CD4-positive, alpha-beta T cell (primary cell): ENCODE data around the gene BRD8. TPM values are rescaled to one million over a fixed set of nuclear protein-coding genes. Genes with fewer than 3 reads are reported as not detected.

Source experiments
- ATAC-seq: fragments of 200-7000 bp; cut with Tn5 transposase; one replicate; pipeline ENCODE4 v1.10.0; 2022; ENCODE audit warnings: mild to moderate bottlenecking; ENCODE audit not compliant: poor library complexity
- CTCF ChIA-PET: fragments of 350-600 bp; sonication (Branson Sonifier 250); formaldehyde crosslinking; loops from one replicate; lab custom pipeline; 2021; ENCODE audit warnings: antibody characterized with exemption, inconsistent platforms; lab: Charles Lee
- POLR2A ChIA-PET: fragments of 350-600 bp; sonication (Branson Sonifier 250); formaldehyde crosslinking; loops from one replicate; lab custom pipeline; 2021; ENCODE audit warnings: antibody characterized with exemption, inconsistent platforms; lab: Charles Lee
- DNase-seq, 14 experiments: peaks; one replicate each; pipeline ENCODE4 v3.0.0-alpha.2; 2013 to 2020; ENCODE audit warnings: mixed read lengths in 2 of 14
- H3K27ac ChIP-seq, 2 donors: one replicate each; pipeline versions ENCODE4 v1.5.1 to v1.7.0; 2013; ENCODE audit warnings: low read length in 2 of 2, low read depth in 1 of 2, mild to moderate bottlenecking in 1 of 2
- H3K27me3 ChIP-seq, 2 experiments: 1 replicate in 1 of 2; 2 replicates in 1 of 2; pipeline versions ENCODE4 v1.6.1 to v1.7.0; 2013; ENCODE audit warnings: low read length in 2 of 2, control low read depth in 1 of 2, mild to moderate bottlenecking in 1 of 2, moderate library complexity in 1 of 2; ENCODE audit not compliant: insufficient read depth in 2 of 2, control insufficient read depth in 1 of 2
- H3K36me3 ChIP-seq: one replicate; pipeline ENCODE4 v1.6.1; 2013; ENCODE audit warnings: low read length, control low read depth; ENCODE audit not compliant: insufficient read depth
- H3K4me1 ChIP-seq: one replicate; pipeline ENCODE4 v1.6.1; 2013; ENCODE audit warnings: low read length, control low read depth; ENCODE audit not compliant: insufficient read depth
- H3K4me3 ChIP-seq: one replicate; pipeline ENCODE4 v1.5.1; 2013; ENCODE audit warnings: mild to moderate bottlenecking, low read length, moderate library complexity
- H3K9me3 ChIP-seq, 2 experiments: 1 replicate in 1 of 2; 2 replicates in 1 of 2; pipeline versions ENCODE4 v1.6.1 to v1.7.0; 2013; ENCODE audit warnings: low read length in 2 of 2, mild to moderate bottlenecking in 2 of 2, control low read depth in 1 of 2, moderate library complexity in 1 of 2; ENCODE audit not compliant: control insufficient read depth in 1 of 2, insufficient read depth in 1 of 2
- H3K27ac Mint-ChIP-seq: one replicate; pipeline ENCODE4 v1.8.0; 2020; ENCODE audit warnings: mixed read lengths
- H3K27me3 Mint-ChIP-seq: one replicate; pipeline ENCODE4 v1.8.0; 2021; ENCODE audit warnings: mixed read lengths
- H3K36me3 Mint-ChIP-seq: one replicate; pipeline ENCODE4 v1.8.0; 2021; ENCODE audit warnings: low read depth, mixed read lengths
- H3K4me1 Mint-ChIP-seq: one replicate; pipeline ENCODE4 v1.8.0; 2021; ENCODE audit warnings: low read depth, mixed read lengths
- H3K4me3 Mint-ChIP-seq: one replicate; pipeline ENCODE4 v1.8.0; 2020; ENCODE audit warnings: mild to moderate bottlenecking, mixed read lengths
- H3K9me3 Mint-ChIP-seq: one replicate; pipeline ENCODE4 v1.8.0; 2020; ENCODE audit warnings: mixed read lengths
- intact Hi-C, 2 experiments: fragments of 100-400 bp; cut with DNase I in 1 of 2; cut with micrococcal nuclease in 1 of 2; formaldehyde crosslinking; loops; one replicate each; pipeline versions ENCODE4 v1.15.1 to v1.9.0; 2023 to 2025; cut with DNase I, micrococcal nuclease
- total RNA-seq, 174 experiments: library from RNA in 2 of 174; stranded (reverse) in 2 of 174; gene quantifications; one replicate each; pipeline ENCODE4 v1.2.3 and lab custom pipeline; 2021 to 2026
- TF ChIP-seq, protein P1 (sequence below): fragments of 200-600 bp; IDR thresholded peaks from one replicate; pipeline ENCODE4 v1.8.0; 2022; ENCODE audit warnings: antibody characterized with exemption, mild to moderate bottlenecking

BRD8 gene
- total RNA-seq, 2 experiments from 2014 or later, result 6.9 to 9.6 TPM

DNA sequence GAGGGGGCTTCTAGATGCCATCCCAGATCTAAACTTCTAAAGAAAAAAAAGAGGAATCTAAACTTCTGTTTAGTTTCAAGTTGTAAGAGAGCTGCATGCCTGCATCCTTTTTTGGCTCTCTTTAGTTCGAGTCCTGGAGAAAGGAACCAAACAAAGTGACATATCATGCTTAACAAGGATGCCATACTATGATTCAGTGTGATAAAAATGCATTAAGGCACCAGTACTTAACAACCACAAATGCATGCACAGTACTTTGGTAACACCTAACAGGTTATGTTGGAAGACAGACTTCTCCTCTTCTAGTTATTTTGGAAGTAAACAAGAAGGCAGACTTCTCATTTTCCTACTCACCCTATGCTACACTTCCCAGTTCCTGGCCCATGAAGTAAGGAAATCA lies 66.5 kb downstream of the BRD8 start:
- no peaks in the 10 kb centered on the region for H3K4me1 Mint-ChIP-seq
- intact Hi-C loops, result no loop called here
- H3K9me3 Mint-ChIP-seq, result no peaks in the 10 kb centered on the region
- Histone ChIP-seq H3K4me1 (no peaks in the 10 kb centered on the region), H3K27ac (no peak overlapping the region), H3K4me3 (no peak overlapping the region), H3K27me3 (no peaks in the 10 kb centered on the region), H3K36me3 (no peaks in the 10 kb centered on the region), H3K9me3 (no peaks in the 10 kb centered on the region)
- no peak for ATAC-seq
- POLR2A ChIA-PET, result no interaction called here
- no peaks in the 10 kb centered on the region for H3K36me3 Mint-ChIP-seq
- H3K4me3 Mint-ChIP-seq, result no peak overlapping the region
- no peak for DNase-seq
- H3K27ac Mint-ChIP-seq, result no peak overlapping the region
- TF ChIP-seq, protein P1, sequence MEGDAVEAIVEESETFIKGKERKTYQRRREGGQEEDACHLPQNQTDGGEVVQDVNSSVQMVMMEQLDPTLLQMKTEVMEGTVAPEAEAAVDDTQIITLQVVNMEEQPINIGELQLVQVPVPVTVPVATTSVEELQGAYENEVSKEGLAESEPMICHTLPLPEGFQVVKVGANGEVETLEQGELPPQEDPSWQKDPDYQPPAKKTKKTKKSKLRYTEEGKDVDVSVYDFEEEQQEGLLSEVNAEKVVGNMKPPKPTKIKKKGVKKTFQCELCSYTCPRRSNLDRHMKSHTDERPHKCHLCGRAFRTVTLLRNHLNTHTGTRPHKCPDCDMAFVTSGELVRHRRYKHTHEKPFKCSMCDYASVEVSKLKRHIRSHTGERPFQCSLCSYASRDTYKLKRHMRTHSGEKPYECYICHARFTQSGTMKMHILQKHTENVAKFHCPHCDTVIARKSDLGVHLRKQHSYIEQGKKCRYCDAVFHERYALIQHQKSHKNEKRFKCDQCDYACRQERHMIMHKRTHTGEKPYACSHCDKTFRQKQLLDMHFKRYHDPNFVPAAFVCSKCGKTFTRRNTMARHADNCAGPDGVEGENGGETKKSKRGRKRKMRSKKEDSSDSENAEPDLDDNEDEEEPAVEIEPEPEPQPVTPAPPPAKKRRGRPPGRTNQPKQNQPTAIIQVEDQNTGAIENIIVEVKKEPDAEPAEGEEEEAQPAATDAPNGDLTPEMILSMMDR, result no peak
- H3K27me3 Mint-ChIP-seq, result no peaks in the 10 kb centered on the region
- CTCF ChIA-PET, result no interaction called here

- Histone ChIP-seq H3K4me3 (no peak overlapping the region), H3K9me3 (no peaks in the 10 kb centered on the region), H3K27me3 (no peaks in the 10 kb centered on the region), H3K36me3 (no peaks in the 10 kb centered on the region), H3K4me1 (no peaks in the 10 kb centered on the region), H3K27ac (no peak overlapping the region)
- H3K27ac Mint-ChIP-seq, result no peak overlapping the region
- H3K4me1 Mint-ChIP-seq, result no peaks in the 10 kb centered on the region
- ChIA-PET POLR2A (no interaction called here), CTCF (no interaction called here)
- intact Hi-C loops, result no loop called here
- H3K9me3 Mint-ChIP-seq, result no peaks in the 10 kb centered on the region
- no peak for ATAC-seq
- no peaks in the 10 kb centered on the region for H3K36me3 Mint-ChIP-seq
- no peaks in the 10 kb centered on the region for H3K27me3 Mint-ChIP-seq
- no peak overlapping the region for H3K4me3 Mint-ChIP-seq
- no peak for DNase-seq
- TF ChIP-seq, protein P1, result no peak
Measured at GRCh38 chr5:138111181-138111580, 67.2 kb downstream of the BRD8 start.

GRCh38 chr5:138110266-138110963 lies 68.0 kb downstream of the BRD8 start:
- TF ChIP-seq, protein P1, result no peak
- ChIA-PET CTCF (interaction anchor here (0.8 kb wide), 1 partner anchor 16 kb away, joined by 3 read pairs; no protein-coding TSS in a partner anchor), POLR2A (no interaction called here)
- no peaks in the 10 kb centered on the region for H3K36me3 Mint-ChIP-seq
- H3K9me3 ChIP-seq, result no peaks in the 10 kb centered on the region
- H3K4me1 ChIP-seq, result no peaks in the 10 kb centered on the region
- no peak overlapping the region for H3K4me3 ChIP-seq
- H3K9me3 Mint-ChIP-seq, result no peaks in the 10 kb centered on the region
- H3K27me3 ChIP-seq, result no peaks in the 10 kb centered on the region
- H3K36me3 ChIP-seq, result no peaks in the 10 kb centered on the region
- intact Hi-C loops, result no loop called here
- no peak overlapping the region for H3K4me3 Mint-ChIP-seq
- ATAC-seq, result no peak
- H3K4me1 Mint-ChIP-seq, result no peaks in the 10 kb centered on the region
- no peak overlapping the region for H3K27ac ChIP-seq
- no peak for DNase-seq
- no peaks in the 10 kb centered on the region for H3K27me3 Mint-ChIP-seq
- no peak overlapping the region for H3K27ac Mint-ChIP-seq
